ENCODE data around the gene C1QTNF7.

DNA sequence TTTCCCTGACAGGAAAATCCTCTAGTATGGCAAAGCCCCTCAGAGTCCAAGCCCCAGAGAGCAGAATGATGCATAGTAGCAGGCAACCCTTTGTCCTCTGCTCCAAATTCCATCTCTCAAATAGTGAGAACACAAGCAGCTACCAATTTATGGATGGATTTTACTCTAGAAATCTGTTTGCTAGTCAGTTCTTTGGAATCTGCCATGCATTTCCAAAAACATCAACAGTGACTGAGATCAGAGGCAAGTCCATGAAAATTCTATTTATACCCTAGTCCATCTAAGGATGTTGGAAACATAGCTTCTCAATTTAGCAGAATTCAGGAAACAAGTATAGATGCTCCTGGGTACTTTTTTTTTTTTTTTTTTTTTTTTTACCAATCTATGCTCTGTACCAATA, 31.9 kb downstream of the C1QTNF7 start:
- TF ChIP-seq, protein P1, sequence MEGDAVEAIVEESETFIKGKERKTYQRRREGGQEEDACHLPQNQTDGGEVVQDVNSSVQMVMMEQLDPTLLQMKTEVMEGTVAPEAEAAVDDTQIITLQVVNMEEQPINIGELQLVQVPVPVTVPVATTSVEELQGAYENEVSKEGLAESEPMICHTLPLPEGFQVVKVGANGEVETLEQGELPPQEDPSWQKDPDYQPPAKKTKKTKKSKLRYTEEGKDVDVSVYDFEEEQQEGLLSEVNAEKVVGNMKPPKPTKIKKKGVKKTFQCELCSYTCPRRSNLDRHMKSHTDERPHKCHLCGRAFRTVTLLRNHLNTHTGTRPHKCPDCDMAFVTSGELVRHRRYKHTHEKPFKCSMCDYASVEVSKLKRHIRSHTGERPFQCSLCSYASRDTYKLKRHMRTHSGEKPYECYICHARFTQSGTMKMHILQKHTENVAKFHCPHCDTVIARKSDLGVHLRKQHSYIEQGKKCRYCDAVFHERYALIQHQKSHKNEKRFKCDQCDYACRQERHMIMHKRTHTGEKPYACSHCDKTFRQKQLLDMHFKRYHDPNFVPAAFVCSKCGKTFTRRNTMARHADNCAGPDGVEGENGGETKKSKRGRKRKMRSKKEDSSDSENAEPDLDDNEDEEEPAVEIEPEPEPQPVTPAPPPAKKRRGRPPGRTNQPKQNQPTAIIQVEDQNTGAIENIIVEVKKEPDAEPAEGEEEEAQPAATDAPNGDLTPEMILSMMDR (IDR thresholded peaks at IDR 0.05) = no peak
- TF ChIP-seq, protein P2, sequence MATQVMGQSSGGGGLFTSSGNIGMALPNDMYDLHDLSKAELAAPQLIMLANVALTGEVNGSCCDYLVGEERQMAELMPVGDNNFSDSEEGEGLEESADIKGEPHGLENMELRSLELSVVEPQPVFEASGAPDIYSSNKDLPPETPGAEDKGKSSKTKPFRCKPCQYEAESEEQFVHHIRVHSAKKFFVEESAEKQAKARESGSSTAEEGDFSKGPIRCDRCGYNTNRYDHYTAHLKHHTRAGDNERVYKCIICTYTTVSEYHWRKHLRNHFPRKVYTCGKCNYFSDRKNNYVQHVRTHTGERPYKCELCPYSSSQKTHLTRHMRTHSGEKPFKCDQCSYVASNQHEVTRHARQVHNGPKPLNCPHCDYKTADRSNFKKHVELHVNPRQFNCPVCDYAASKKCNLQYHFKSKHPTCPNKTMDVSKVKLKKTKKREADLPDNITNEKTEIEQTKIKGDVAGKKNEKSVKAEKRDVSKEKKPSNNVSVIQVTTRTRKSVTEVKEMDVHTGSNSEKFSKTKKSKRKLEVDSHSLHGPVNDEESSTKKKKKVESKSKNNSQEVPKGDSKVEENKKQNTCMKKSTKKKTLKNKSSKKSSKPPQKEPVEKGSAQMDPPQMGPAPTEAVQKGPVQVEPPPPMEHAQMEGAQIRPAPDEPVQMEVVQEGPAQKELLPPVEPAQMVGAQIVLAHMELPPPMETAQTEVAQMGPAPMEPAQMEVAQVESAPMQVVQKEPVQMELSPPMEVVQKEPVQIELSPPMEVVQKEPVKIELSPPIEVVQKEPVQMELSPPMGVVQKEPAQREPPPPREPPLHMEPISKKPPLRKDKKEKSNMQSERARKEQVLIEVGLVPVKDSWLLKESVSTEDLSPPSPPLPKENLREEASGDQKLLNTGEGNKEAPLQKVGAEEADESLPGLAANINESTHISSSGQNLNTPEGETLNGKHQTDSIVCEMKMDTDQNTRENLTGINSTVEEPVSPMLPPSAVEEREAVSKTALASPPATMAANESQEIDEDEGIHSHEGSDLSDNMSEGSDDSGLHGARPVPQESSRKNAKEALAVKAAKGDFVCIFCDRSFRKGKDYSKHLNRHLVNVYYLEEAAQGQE (IDR thresholded peaks at IDR 0.05; ENCODE audit: insufficient read depth in 1 of 2, low read depth in 2 of 2, low read length in 1 of 2) = no peak
- TF ChIP-seq POLR2AphosphoS5 (IDR thresholded peaks at IDR 0.05; ENCODE audit: low read depth, low read length) (no peak), SIN3A (IDR thresholded peaks at IDR 0.05; ENCODE audit: borderline replicate concordance, insufficient read depth, low read depth, low read length) (no peak), TCF7L2 (IDR thresholded peaks at IDR 0.05; ENCODE audit: low read depth, low read length) (no peak)
